SK-N-SH (cell line): ENCODE results near the gene TPO. TPM values are rescaled to one million over a fixed set of nuclear protein-coding genes. Genes with fewer than 3 reads are reported as not detected.

ENCODE experiments used
- CTCF ChIA-PET: fragments of 300-600, 350-600 bp; formaldehyde crosslinking; extraction: SDS; loops from one replicate; lab custom pipeline; 2021; lab: Yijun Ruan, JAX
- POLR2A ChIA-PET: fragments of 350-600 bp; sonication (Branson Sonifier 250); formaldehyde crosslinking; extraction: SDS; loops from one replicate; lab custom pipeline; 2020; ENCODE audit warnings: antibody characterized with exemption, inconsistent platforms; lab: Yijun Ruan, JAX
- DNase-seq: peaks from one replicate; pipeline ENCODE4 v3.0.0; 2012
- H2AFZ ChIP-seq: fragments of 200-600 bp; sonication (generic); 2 replicates; pipeline ENCODE4 v1.8.1; 2016; ENCODE audit warnings: antibody characterized with exemption, mild to moderate bottlenecking, low read depth
- H3F3A ChIP-seq: fragments of 200-600 bp; sonication (generic); replicated peaks from 2 replicates; pipeline ENCODE3; 2016; ENCODE audit warnings: antibody characterized with exemption, mild to moderate bottlenecking; ENCODE audit not compliant: insufficient read depth
- H3K27ac ChIP-seq, 2 experiments: fragments of 200-500 bp in 1 of 2; fragments of 200-600 bp in 1 of 2; sonication (Bioruptor generic) in 1 of 2; sonication (generic), shearing (Covaris generic) in 1 of 2; 2 replicates each; pipeline versions ENCODE4 v1.5.1 to v1.6.1; 2014 to 2016; ENCODE audit warnings: low read depth in 2 of 2, inconsistent platforms in 1 of 2, low read length in 1 of 2, mild to moderate bottlenecking in 1 of 2, mixed read lengths in 1 of 2
- H3K27me3 ChIP-seq: fragments of 200-600 bp; sonication (generic), shearing (Covaris generic); 2 replicates; pipeline ENCODE4 v1.6.1; 2016; ENCODE audit warnings: mixed run types; ENCODE audit not compliant: insufficient read depth
- H3K36me3 ChIP-seq, 2 experiments: fragments of 200-500 bp in 1 of 2; fragments of 200-600 bp in 1 of 2; sonication (Bioruptor generic) in 1 of 2; sonication (generic) in 1 of 2; replicated peaks in 1 of 2; 2 replicates each; pipeline versions ENCODE3 to v1.5.1; 2014 to 2016; ENCODE audit warnings: low read length in 1 of 2, mild to moderate bottlenecking in 1 of 2; ENCODE audit not compliant: insufficient read depth in 2 of 2, control insufficient read depth in 1 of 2
- H3K4me1 ChIP-seq, 2 experiments: fragments of 200-500 bp in 1 of 2; fragments of 200-600 bp in 1 of 2; sonication (Bioruptor generic) in 1 of 2; sonication (generic), shearing (Covaris generic) in 1 of 2; 2 replicates each; pipeline versions ENCODE4 v1.5.1 to v1.6.1; 2014 to 2016; ENCODE audit warnings: low read depth in 1 of 2, low read length in 1 of 2, mixed run types in 1 of 2; ENCODE audit not compliant: insufficient read depth in 2 of 2, control insufficient read depth in 1 of 2
- H3K4me2 ChIP-seq: fragments of 200-600 bp; sonication (generic), shearing (Covaris generic); 2 replicates; pipeline ENCODE4 v1.6.1; 2017; ENCODE audit warnings: mixed run types
- H3K4me3 ChIP-seq, 2 experiments: fragments of 200-500 bp in 1 of 2; fragments of 200-600 bp in 1 of 2; sonication (Bioruptor generic) in 1 of 2; sonication (generic), shearing (Covaris generic) in 1 of 2; 2 replicates each; pipeline versions ENCODE4 v1.5.1 to v1.8.1; 2014 to 2016; ENCODE audit warnings: low read depth in 2 of 2, inconsistent platforms in 1 of 2, low read length in 1 of 2, mild to moderate bottlenecking in 1 of 2, mixed read lengths in 1 of 2, moderate library complexity in 1 of 2
- H3K79me2 ChIP-seq: fragments of 200-600 bp; sonication (generic); 2 replicates; pipeline ENCODE4 v1.8.1; 2017; ENCODE audit warnings: mild to moderate bottlenecking; ENCODE audit not compliant: insufficient read depth
- H3K9ac ChIP-seq: fragments of 200-600 bp; sonication (generic); 2 replicates; pipeline ENCODE4 v1.6.1; 2017; ENCODE audit warnings: mixed run types
- H3K9me2 ChIP-seq: fragments of 200-600 bp; sonication (generic); 2 replicates; pipeline ENCODE4 v1.6.1; 2017; ENCODE audit warnings: mixed run types
- H3K9me3 ChIP-seq: fragments of 200-600 bp; sonication (generic); 2 replicates; pipeline ENCODE4 v1.6.1; 2017; ENCODE audit warnings: mixed run types, mild to moderate bottlenecking, moderate library complexity
- H4K20me1 ChIP-seq: fragments of 200-600 bp; sonication (generic); 2 replicates; pipeline ENCODE4 v1.6.1; 2017; ENCODE audit warnings: mild to moderate bottlenecking, mixed run types; ENCODE audit not compliant: insufficient read depth
- CHD2 ChIP-seq: fragments of 150-350 bp; IDR thresholded peaks from 2 replicates; pipeline ENCODE4 v1.6.1; 2018; ENCODE audit warnings: low read length; ENCODE audit not compliant: partially characterized antibody
- CTCF ChIP-seq: fragments of 200-600 bp; sonication (generic); IDR thresholded peaks from 2 replicates; pipeline ENCODE4 v1.6.1; 2017; ENCODE audit warnings: antibody characterized with exemption, mild to moderate bottlenecking, moderate library complexity
- ELF1 ChIP-seq: IDR thresholded peaks from 2 replicates; pipeline ENCODE4 v1.4.0; 2012
- EZH2phosphoT487 ChIP-seq: fragments of 200-600 bp; sonication (generic); IDR thresholded peaks from 2 replicates; pipeline ENCODE4 v1.6.1; 2017; ENCODE audit warnings: low read depth, mixed run types, mild to moderate bottlenecking, antibody characterized with exemption, moderate library complexity, borderline replicate concordance
- FOXJ3 ChIP-seq: sonication (generic); formaldehyde crosslinking; IDR thresholded peaks from 2 replicates; pipeline ENCODE4 v1.5.1; 2020; ENCODE audit warnings: mild to moderate bottlenecking, missing genetic modification reagents
- FOXM1 ChIP-seq: IDR thresholded peaks from 2 replicates; pipeline ENCODE4 v1.4.0; 2012; ENCODE audit warnings: low read depth, mild to moderate bottlenecking
- GABPA ChIP-seq: IDR thresholded peaks from 2 replicates; pipeline ENCODE4 v1.4.0; 2012; ENCODE audit warnings: low read depth, mild to moderate bottlenecking
- IRF3 ChIP-seq: fragments of 150-350 bp; IDR thresholded peaks from 2 replicates; pipeline ENCODE4 v1.6.1; 2016; ENCODE audit warnings: mild to moderate bottlenecking, low read depth, low read length
- JUND ChIP-seq: IDR thresholded peaks from 2 replicates; pipeline ENCODE4 v1.4.0; 2012
- MAX ChIP-seq: IDR thresholded peaks from 2 replicates; pipeline ENCODE4 v1.4.0; 2012; ENCODE audit warnings: low read depth
- MXI1 ChIP-seq: IDR thresholded peaks from 2 replicates; pipeline ENCODE4 v1.6.1; 2012; ENCODE audit warnings: mild to moderate bottlenecking, low read depth, low read length, improper control_type of control experiment
- NFIC ChIP-seq: IDR thresholded peaks from 2 replicates; pipeline ENCODE4 v1.4.0; 2012; ENCODE audit warnings: borderline replicate concordance
- REST ChIP-seq: IDR thresholded peaks from 2 replicates; pipeline ENCODE4 v1.6.1; 2012; ENCODE audit warnings: mild to moderate bottlenecking, low read depth, low read length, moderate library complexity
- TAF1 ChIP-seq: IDR thresholded peaks from 2 replicates; pipeline ENCODE4 v1.6.1; 2012; ENCODE audit warnings: low read depth, mild to moderate bottlenecking, low read length, moderate library complexity, borderline replicate concordance
- TEAD4 ChIP-seq: IDR thresholded peaks from 2 replicates; pipeline ENCODE4 v1.4.0; 2012; ENCODE audit warnings: mild to moderate bottlenecking, borderline replicate concordance; ENCODE audit not compliant: insufficient read depth
- USF1 ChIP-seq: IDR thresholded peaks from 2 replicates; pipeline ENCODE4 v1.4.0; 2012; ENCODE audit warnings: low read depth, borderline replicate concordance
- WGBS: methylation state at CpG from one replicate; pipeline ENCODE4 v1.1.6; 2017; ENCODE audit warnings: low lambda C conversion rate; 5-methylcytosine and 5-hydroxymethylcytosine counted together
- polyA plus RNA-seq, 3 experiments: library from polyadenylated mRNA; depleted of rRNA; stranded (reverse); fragments of >200 nt; gene quantifications; 2 replicates each; pipeline ENCODE4 v1.2.3, GENCODE V29; 2012
- TF ChIP-seq, protein P1 (sequence below): fragments of 150-350 bp; IDR thresholded peaks from 2 replicates; pipeline ENCODE4 v1.6.1; 2017; ENCODE audit warnings: antibody characterized with exemption, low read length, low read depth, borderline replicate concordance

Gene TPO
- polyA plus RNA-seq, 1 of the 3 experiments (the other 2 are of a cell fraction): not detected

GRCh38 chr2:1453561-1453960, 40.3 kb downstream of the TPO start:
- Histone ChIP-seq H3K4me3 (no peak overlapping the region), H3K27me3 (no peaks in the 10 kb centered on the region), H3K4me1 (peaks cover 0 to 10% of the 10 kb centered on the region in 2 experiments; a peak in 1 of 4 replicates), H3K9me3 (no peaks in the 10 kb centered on the region), H2AFZ (no peak overlapping the region), H3K27ac (no peak overlapping the region), H3K4me2 (no peak overlapping the region), H3K79me2 (no peaks in the 10 kb centered on the region), H4K20me1 (no peaks in the 10 kb centered on the region), H3K9me2 (no peaks in the 10 kb centered on the region), H3F3A (no peaks in the 10 kb centered on the region), H3K36me3 (no peaks in the 10 kb centered on the region), H3K9ac (no peak overlapping the region)
- 24% methylated on average over 12 of the region's 12 CpGs for WGBS
- TF ChIP-seq CHD2 (no peak), MXI1 (no peak), FOXJ3 (CRISPR knock-in tag) (no peak), JUND (no peak), REST (no peak), TEAD4 (no peak), EZH2phosphoT487 (no peak), FOXM1 (no peak), MAX (no peak), NFIC (no peak), ELF1 (no peak), USF1 (no peak), TAF1 (no peak), IRF3 (no peak), CTCF (no peak), GABPA (no peak)
- TF ChIP-seq, protein P1, sequence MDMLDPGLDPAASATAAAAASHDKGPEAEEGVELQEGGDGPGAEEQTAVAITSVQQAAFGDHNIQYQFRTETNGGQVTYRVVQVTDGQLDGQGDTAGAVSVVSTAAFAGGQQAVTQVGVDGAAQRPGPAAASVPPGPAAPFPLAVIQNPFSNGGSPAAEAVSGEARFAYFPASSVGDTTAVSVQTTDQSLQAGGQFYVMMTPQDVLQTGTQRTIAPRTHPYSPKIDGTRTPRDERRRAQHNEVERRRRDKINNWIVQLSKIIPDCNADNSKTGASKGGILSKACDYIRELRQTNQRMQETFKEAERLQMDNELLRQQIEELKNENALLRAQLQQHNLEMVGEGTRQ: no peak
- CTCF ChIA-PET: no interaction called here
- DNase-seq: no peak
- POLR2A ChIA-PET: no interaction called here
